H1 (cell line): Measurements from ENCODE around the gene HSPBAP1. TPM values are rescaled to one million over a fixed set of nuclear protein-coding genes. Genes with fewer than 3 reads are reported as not detected.

Experiments used
- CTCF ChIA-PET: fragments of 300-600 bp; sonication (Branson Sonifier 250); formaldehyde crosslinking; loops from one replicate; lab custom pipeline; 2021; ENCODE audit not compliant: partially characterized antibody; lab: Charles Lee
- POLR2A ChIA-PET: fragments of 300-600 bp; sonication (Branson Sonifier 250); formaldehyde crosslinking; loops from one replicate; lab custom pipeline; 2021; ENCODE audit warnings: inconsistent platforms; ENCODE audit not compliant: partially characterized antibody; lab: Charles Lee
- DNase-seq, 2 experiments: peaks; one replicate each; pipeline versions ENCODE4 v3.0.0 to v3.0.0-alpha.2; 2010 to 2022; ENCODE audit warnings: low spot score in 2 of 2, low read depth in 1 of 2, mixed read lengths in 1 of 2
- FAIRE-seq: peaks from 2 replicates; lab custom pipeline; 2011; peaks lifted over from hg19 to GRCh38; lab: Jason Lieb, UNC
- H2AFZ ChIP-seq: 2 replicates; pipeline ENCODE4 v1.8.1; 2012; ENCODE audit warnings: low read length, inconsistent platforms
- H2AK5ac ChIP-seq: 2 replicates; pipeline ENCODE4 v1.6.1; 2013; ENCODE audit warnings: low read depth, low read length
- H2BK120ac ChIP-seq: replicated peaks from 2 replicates; pipeline ENCODE3; 2013; ENCODE audit warnings: low read depth, low read length, inconsistent platforms
- H2BK12ac ChIP-seq: 2 replicates; pipeline ENCODE4 v1.6.1; 2013; ENCODE audit warnings: low read depth, low read length
- H2BK15ac ChIP-seq: 2 replicates; pipeline ENCODE4 v1.6.1; 2013; ENCODE audit warnings: low read length
- H2BK20ac ChIP-seq: 2 replicates; pipeline ENCODE4 v1.6.1; 2013; ENCODE audit warnings: low read length
- H2BK5ac ChIP-seq: 2 replicates; pipeline ENCODE4 v1.6.1; 2013; ENCODE audit warnings: low read depth, low read length
- H3K14ac ChIP-seq: 2 replicates; pipeline ENCODE4 v1.6.1; 2013; ENCODE audit warnings: inconsistent platforms; ENCODE audit not compliant: insufficient read length
- H3K18ac ChIP-seq: 2 replicates; pipeline ENCODE4 v1.6.1; 2013; ENCODE audit warnings: low read length; ENCODE audit errors: extremely low read depth
- H3K23ac ChIP-seq: 2 replicates; pipeline ENCODE4 v1.6.1; 2013; ENCODE audit warnings: inconsistent platforms; ENCODE audit not compliant: insufficient read length
- H3K23me2 ChIP-seq: 2 replicates; pipeline ENCODE4 v1.6.1; 2013; ENCODE audit warnings: low read depth, low read length
- H3K27ac ChIP-seq: 2 replicates; pipeline ENCODE4 v1.6.1; 2011; ENCODE audit warnings: low read depth, low read length, inconsistent platforms
- H3K27me3 ChIP-seq, 4 experiments: replicated peaks in 1 of 4; 1 replicate in 1 of 4; 2 replicates in 3 of 4; pipeline versions ENCODE4 v1.6.1 to v1.8.1; 2011 to 2013; ENCODE audit warnings: low read length in 3 of 4, mild to moderate bottlenecking in 3 of 4, inconsistent platforms in 2 of 4, mixed read lengths in 2 of 4, moderate library complexity in 1 of 4; ENCODE audit not compliant: control insufficient read depth in 3 of 4, insufficient read depth in 3 of 4; ENCODE audit errors: extremely low read depth in 1 of 4
- H3K36me3 ChIP-seq, 4 experiments: 2 replicates each; pipeline versions ENCODE4 v1.6.1 to v1.8.1; 2011 to 2013; ENCODE audit warnings: mild to moderate bottlenecking in 4 of 4, low read length in 3 of 4, moderate library complexity in 2 of 4, control low read depth in 1 of 4, inconsistent platforms in 1 of 4; ENCODE audit not compliant: insufficient read depth in 4 of 4, control insufficient read depth in 2 of 4
- H3K4ac ChIP-seq: replicated peaks from 2 replicates; pipeline ENCODE3; 2013; ENCODE audit warnings: low read length, low read depth, mixed read lengths, inconsistent platforms; ENCODE audit not compliant: insufficient read length
- H3K4me1 ChIP-seq, 4 experiments: replicated peaks in 1 of 4; 1 replicate in 1 of 4; 2 replicates in 3 of 4; pipeline versions ENCODE4 v1.6.1 to v1.8.1; 2011 to 2013; ENCODE audit warnings: low read length in 3 of 4, inconsistent platforms in 2 of 4, mixed read lengths in 1 of 4; ENCODE audit not compliant: insufficient read depth in 4 of 4, control insufficient read depth in 3 of 4
- H3K4me2 ChIP-seq, 2 experiments: 2 replicates each; pipeline versions ENCODE4 v1.6.1 to v1.8.1; 2011 to 2013; ENCODE audit warnings: low read depth in 2 of 2, low read length in 2 of 2, control low read depth in 1 of 2, inconsistent platforms in 1 of 2, mild to moderate bottlenecking in 1 of 2; ENCODE audit not compliant: insufficient read depth in 1 of 2
- H3K4me3 ChIP-seq, 4 experiments: fragments of 200-600, 300-600 bp in 1 of 4; sonication (generic), shearing (Covaris generic), sonication (Bioruptor Twin) in 1 of 4; 2 replicates each; pipeline versions ENCODE4 v1.5.1 to v1.8.1; 2011 to 2016; ENCODE audit warnings: low read length in 4 of 4, low read depth in 3 of 4, control low read depth in 2 of 4, inconsistent platforms in 2 of 4, mild to moderate bottlenecking in 2 of 4, mixed read lengths in 1 of 4, moderate library complexity in 1 of 4; ENCODE audit not compliant: insufficient read depth in 2 of 4; ENCODE audit errors: extremely low read depth in 1 of 4
- H3K56ac ChIP-seq: replicated peaks from 2 replicates; pipeline ENCODE3; 2013; ENCODE audit warnings: low read depth, mild to moderate bottlenecking, mixed read lengths, low read length, inconsistent platforms; ENCODE audit not compliant: insufficient read length
- H3K79me1 ChIP-seq: 2 replicates; pipeline ENCODE4 v1.6.1; 2013; ENCODE audit warnings: low read depth, low read length, control low read depth
- H3K79me2 ChIP-seq, 2 experiments: 2 replicates each; pipeline versions ENCODE4 v1.6.1 to v1.8.1; 2012 to 2013; ENCODE audit warnings: low read length in 2 of 2, mild to moderate bottlenecking in 2 of 2, inconsistent platforms in 1 of 2; ENCODE audit not compliant: insufficient read depth in 2 of 2, control insufficient read depth in 1 of 2
- H3K9ac ChIP-seq, 4 experiments: replicated peaks in 1 of 4; 1 replicate in 1 of 4; 2 replicates in 3 of 4; pipeline versions ENCODE4 v1.6.1 to v1.8.1; 2011 to 2013; ENCODE audit warnings: low read depth in 3 of 4, low read length in 3 of 4, control low read depth in 2 of 4, mild to moderate bottlenecking in 2 of 4, moderate library complexity in 2 of 4, inconsistent platforms in 1 of 4; ENCODE audit errors: extremely low read depth in 1 of 4
- H3K9me3 ChIP-seq, 2 experiments: 2 replicates each; pipeline versions ENCODE4 v1.6.1 to v1.8.1; 2012 to 2013; ENCODE audit warnings: mild to moderate bottlenecking in 2 of 2, moderate library complexity in 2 of 2, control low read depth in 1 of 2, inconsistent platforms in 1 of 2, low read depth in 1 of 2, low read length in 1 of 2, mixed read lengths in 1 of 2; ENCODE audit not compliant: insufficient read depth in 2 of 2
- H4K20me1 ChIP-seq, 2 experiments: replicated peaks in 1 of 2; 2 replicates each; pipeline versions ENCODE3 to v1.8.1; 2011 to 2013; ENCODE audit warnings: inconsistent platforms in 2 of 2, low read length in 2 of 2, mild to moderate bottlenecking in 1 of 2; ENCODE audit not compliant: insufficient read depth in 2 of 2, control insufficient read depth in 1 of 2
- H4K5ac ChIP-seq: 2 replicates; pipeline ENCODE4 v1.6.1; 2013; ENCODE audit warnings: low read length, low read depth, mixed read lengths, inconsistent platforms; ENCODE audit not compliant: insufficient read length
- H4K8ac ChIP-seq: 2 replicates; pipeline ENCODE4 v1.8.0; 2013; ENCODE audit warnings: mild to moderate bottlenecking, moderate library complexity, low read length, inconsistent platforms; ENCODE audit not compliant: insufficient read depth; ENCODE audit errors: extremely low read depth
- H4K91ac ChIP-seq: replicated peaks from 2 replicates; pipeline ENCODE3; 2013; ENCODE audit warnings: low read length, mixed read lengths, inconsistent platforms; ENCODE audit not compliant: insufficient read length
- ATF2 ChIP-seq: IDR thresholded peaks from 2 replicates; pipeline ENCODE4 v1.6.1; 2012; ENCODE audit warnings: low read length, inconsistent platforms
- CEBPB ChIP-seq: IDR thresholded peaks from 2 replicates; pipeline ENCODE4 v1.6.1; 2012; ENCODE audit warnings: low read depth, low read length
- GABPA ChIP-seq: IDR thresholded peaks from 2 replicates; pipeline ENCODE4 v1.6.1; 2011; ENCODE audit warnings: mild to moderate bottlenecking, low read length, moderate library complexity, borderline replicate concordance; ENCODE audit not compliant: insufficient read depth
- YY1 ChIP-seq: IDR thresholded peaks from 2 replicates; pipeline ENCODE4 v1.6.1; 2011; ENCODE audit warnings: low read depth, mild to moderate bottlenecking, low read length
- WGBS, 2 experiments: shearing (Covaris generic) in 1 of 2; methylation state at CpG; one replicate each; pipeline versions ENCODE4 v1.1.6 to v1.1.7; 2013 to 2015; ENCODE audit warnings: low lambda C conversion rate in 2 of 2, mixed read lengths in 2 of 2, inconsistent platforms in 1 of 2, low coverage in 1 of 2, missing lambda C conversion rate in 1 of 2; ENCODE audit not compliant: insufficient replicate concordance in 2 of 2, insufficient coverage in 1 of 2, insufficient read length in 1 of 2; ENCODE audit errors: extremely low coverage in 1 of 2, missing lambda C conversion rate in 1 of 2; 5-methylcytosine and 5-hydroxymethylcytosine counted together
- polyA plus RNA-seq, 7 experiments: library from polyadenylated mRNA; depleted of rRNA in 3 of 7; stranded (reverse) in 5 of 7; unstranded in 2 of 7; fragments of >200 nt in 5 of 7; fragments of 200-250 nt in 2 of 7; gene quantifications; 1 replicate in 5 of 7; 2 replicates in 1 of 7; 4 replicates in 1 of 7; pipeline versions ENCODE4 v1.2.1 to v1.2.3, GENCODE V29; 2011 to 2013; ENCODE audit warnings: missing spikeins in 2 of 7, mixed read lengths in 2 of 7
- total RNA-seq: library from RNA; stranded (reverse); fragmentation: NEBNext Ultra II Directional; extraction: Animal tissue kit (Norgen Biotek cat#: 25700); gene quantifications from 2 replicates; pipeline ENCODE4 v1.2.1, GENCODE V29; 2021

Gene HSPBAP1
- total and polyA plus RNA-seq, 2 of the 8 experiments (the other 6 are each of a cell fraction or from before 2014, with no cell fraction given): 7.5 to 8.3 TPM

GRCh38 chr3:122789585-122790273 lies 3.9 kb downstream of the HSPBAP1 start:
- Histone ChIP-seq H2BK120ac (no peak overlapping the region), H3K79me1 (no peaks in the 10 kb centered on the region; the same call in 1 of the 2 replicates), H3K4me1 (peaks cover 0 to 7% (median 0%) of the 10 kb centered on the region in 4 experiments; a peak in 1 of 7 replicates), H3K4me2 (no peak overlapping the region), H3K27me3 (no peaks in the 10 kb centered on the region)
- TF ChIP-seq ATF2 (no peak), CEBPB (no peak), YY1 (no peak), GABPA (no peak)
- TF ChIP-seq, all 59 proteins: peak for 0
- Histone ChIP-seq H4K5ac (no peak overlapping the region), H3K9ac (no peak overlapping the region), H4K8ac (no peak overlapping the region), H3K56ac (no peak overlapping the region), H4K20me1 (no peaks in the 10 kb centered on the region), H3K4ac (no peak overlapping the region), H2AK5ac (no peak overlapping the region), H2AFZ (no peak overlapping the region), H2BK12ac (no peak overlapping the region), H3K4me3 (no peak overlapping the region), H3K9me3 (no peaks in the 10 kb centered on the region), H3K79me2 (peaks cover 0 to 9% of the 10 kb centered on the region in 2 experiments; a peak in 3 of 4 replicates), H3K27ac (no peak overlapping the region), H3K23me2 (peaks cover 11% of the 10 kb centered on the region; the same call in 1 of the 2 replicates), H2BK5ac (no peak overlapping the region), H2BK15ac (no peak overlapping the region), H4K91ac (no peak overlapping the region), H3K23ac (no peak overlapping the region), H3K18ac (no peak overlapping the region), H3K14ac (no peak overlapping the region), H3K36me3 (no peaks in the 10 kb centered on the region), H2BK20ac (no peak overlapping the region)
- FAIRE-seq (no peak), DNase-seq (no peak)
- 89% methylated on average over 11 of the region's 11 CpGs; no CpG with 5 or more reads in 1 of the 2 experiments for WGBS, 2 experiments
- CTCF ChIA-PET: interaction anchor here (0.6 to 1.0 kb wide), 3 partner anchors 30 to 1210 kb away, joined by 3 read pairs; no protein-coding TSS in a partner anchor
- POLR2A ChIA-PET: no interaction called here
